GM06990 (cell line): Measurements from ENCODE around the gene C22orf15.

Source experiments
- DNase-seq: peaks from one replicate; pipeline ENCODE4 v3.0.0-alpha.2; 2011; ENCODE audit not compliant: insufficient read length; ENCODE audit errors: extremely low read depth
- H3K27me3 ChIP-seq: replicated peaks from 2 replicates; pipeline ENCODE4 v1.6.0; 2011; ENCODE audit warnings: low read length; ENCODE audit not compliant: control insufficient read depth, insufficient read depth
- H3K36me3 ChIP-seq: 2 replicates; pipeline ENCODE4 v1.5.1; 2011; ENCODE audit warnings: low read length; ENCODE audit not compliant: control insufficient read depth, insufficient read depth
- H3K4me3 ChIP-seq: replicated peaks from 2 replicates; pipeline ENCODE4 v1.5.1; 2011; ENCODE audit warnings: low read depth, mild to moderate bottlenecking, control low read depth, low read length
- CTCF ChIP-seq: IDR thresholded peaks from 2 replicates; pipeline ENCODE4 v1.5.1; 2011; ENCODE audit warnings: low read length, control low read depth, mild to moderate bottlenecking, inconsistent platforms; ENCODE audit not compliant: insufficient read depth, poor library complexity, severe bottlenecking

The C22orf15 gene

GRCh38 chr22:23755711-23756110 is 7.1 kb upstream of the C22orf15 start:
- TF ChIP-seq CTCF, result no peak
- DNase-seq, result no peak
- H3K4me3 ChIP-seq, result no peak overlapping the region
- H3K36me3 ChIP-seq, result no peaks in the 10 kb centered on the region
- H3K27me3 ChIP-seq, result no peaks in the 10 kb centered on the region

GRCh38 chr22:23756891-23757290 is 5.9 kb upstream of the C22orf15 start:
- Histone ChIP-seq H3K4me3 (no peak overlapping the region), H3K36me3 (no peaks in the 10 kb centered on the region), H3K27me3 (no peaks in the 10 kb centered on the region)
- TF ChIP-seq CTCF, result no peak
- DNase-seq, result no peak

- no peak for TF ChIP-seq CTCF
- no peaks in the 10 kb centered on the region for H3K27me3 ChIP-seq
- no peak for DNase-seq
- peaks cover 3% of the 10 kb centered on the region for H3K36me3 ChIP-seq
- no peak overlapping the region for H3K4me3 ChIP-seq
Measured at GRCh38 chr22:23759566-23759965, 3.2 kb upstream of the C22orf15 start.

GRCh38 chr22:23760056-23760455 is 2.7 kb upstream of the C22orf15 start:
- Histone ChIP-seq H3K4me3 (no peak overlapping the region), H3K36me3 (peaks cover 7% of the 10 kb centered on the region), H3K27me3 (no peaks in the 10 kb centered on the region)
- no peak for DNase-seq
- TF ChIP-seq CTCF, result no peak

GRCh38 chr22:23763579-23763945 is 772 bp downstream of the C22orf15 start:
- TF ChIP-seq CTCF, result no peak
- Histone ChIP-seq H3K36me3 (peaks cover 10% of the 10 kb centered on the region), H3K4me3 (peak overlapping the region; percentile 35; the same call in 1 of the 2 replicates), H3K27me3 (no peaks in the 10 kb centered on the region)
- peak; percentile 64 for DNase-seq

- H3K4me3 ChIP-seq, result peak overlapping the region; percentile 5; the same call in 1 of the 2 replicates
- no peak for DNase-seq
- no peak for TF ChIP-seq CTCF
- peaks cover 10% of the 10 kb centered on the region for H3K36me3 ChIP-seq
- H3K27me3 ChIP-seq, result no peaks in the 10 kb centered on the region
Measured at GRCh38 chr22:23763954-23764353, 1.2 kb downstream of the C22orf15 start.
